ENCODE measurements around the gene LMLN.
"Not testable (repeated sequence)": the region's sequence is repeated elsewhere in the genome, so short reads cannot be mapped to it uniquely, and the experiment has no call there.

LMLN gene

DNA sequence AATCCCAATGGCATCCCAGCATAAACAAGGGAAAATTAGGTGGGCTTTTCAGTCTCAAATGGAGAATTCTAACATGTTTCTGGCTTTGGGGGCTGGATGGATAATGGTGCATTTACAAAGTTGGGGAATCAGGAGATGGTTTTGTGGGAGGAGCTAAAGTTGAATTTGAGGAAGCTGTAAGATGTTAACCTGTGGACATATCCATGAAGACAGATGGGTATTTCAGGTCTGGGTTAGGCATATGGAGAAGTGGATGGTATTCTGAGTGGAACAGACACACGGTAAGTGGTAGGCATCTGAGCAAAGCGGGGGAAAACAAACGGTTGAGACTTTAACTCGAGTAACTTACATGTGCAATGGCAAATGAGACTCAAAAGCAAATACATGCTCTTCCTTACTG, 1.7 kb upstream of the LMLN start:
- DNase-seq: no peak

DNA sequence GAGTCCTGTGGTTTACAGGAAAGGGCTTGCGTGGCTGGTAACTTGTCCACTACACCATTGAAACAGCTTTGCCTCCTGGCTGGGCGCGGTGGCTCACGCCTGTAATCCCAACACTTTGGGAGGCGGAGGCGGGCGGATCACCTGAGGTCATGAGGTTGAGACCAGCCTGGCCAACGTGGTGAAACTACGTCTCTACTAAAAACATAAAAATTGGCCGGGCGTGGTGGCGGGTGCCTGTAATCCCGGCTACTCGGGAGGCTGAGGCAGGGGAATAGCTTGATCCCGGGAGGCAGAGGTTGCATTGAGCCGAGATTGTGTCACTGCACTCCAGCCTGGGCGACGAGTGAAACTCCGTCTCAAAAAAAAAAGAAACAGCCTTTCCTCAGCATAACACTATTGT, 1.2 kb upstream of the LMLN start:
- not testable (repeated sequence) for DNase-seq

DNA sequence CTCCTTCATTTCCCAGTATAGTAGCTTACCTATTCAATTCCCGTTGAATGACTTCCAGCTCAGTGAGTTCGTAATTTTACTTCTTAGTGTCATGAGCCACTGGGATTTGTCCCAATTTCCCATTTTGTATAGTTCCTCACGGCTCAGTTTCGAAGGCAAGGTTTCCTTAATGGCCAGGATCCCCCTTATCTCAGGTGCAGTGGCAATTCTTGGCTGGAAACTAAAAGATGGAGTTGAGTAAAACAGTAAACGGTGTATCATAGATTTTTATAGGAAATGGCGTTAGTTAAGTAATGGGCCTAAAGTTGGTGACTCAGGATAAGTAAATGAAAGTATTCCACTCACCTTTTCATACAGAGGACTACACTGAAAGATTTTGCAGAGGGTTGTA, 522 bp upstream of the LMLN start:
- DNase-seq: no peak

DNA sequence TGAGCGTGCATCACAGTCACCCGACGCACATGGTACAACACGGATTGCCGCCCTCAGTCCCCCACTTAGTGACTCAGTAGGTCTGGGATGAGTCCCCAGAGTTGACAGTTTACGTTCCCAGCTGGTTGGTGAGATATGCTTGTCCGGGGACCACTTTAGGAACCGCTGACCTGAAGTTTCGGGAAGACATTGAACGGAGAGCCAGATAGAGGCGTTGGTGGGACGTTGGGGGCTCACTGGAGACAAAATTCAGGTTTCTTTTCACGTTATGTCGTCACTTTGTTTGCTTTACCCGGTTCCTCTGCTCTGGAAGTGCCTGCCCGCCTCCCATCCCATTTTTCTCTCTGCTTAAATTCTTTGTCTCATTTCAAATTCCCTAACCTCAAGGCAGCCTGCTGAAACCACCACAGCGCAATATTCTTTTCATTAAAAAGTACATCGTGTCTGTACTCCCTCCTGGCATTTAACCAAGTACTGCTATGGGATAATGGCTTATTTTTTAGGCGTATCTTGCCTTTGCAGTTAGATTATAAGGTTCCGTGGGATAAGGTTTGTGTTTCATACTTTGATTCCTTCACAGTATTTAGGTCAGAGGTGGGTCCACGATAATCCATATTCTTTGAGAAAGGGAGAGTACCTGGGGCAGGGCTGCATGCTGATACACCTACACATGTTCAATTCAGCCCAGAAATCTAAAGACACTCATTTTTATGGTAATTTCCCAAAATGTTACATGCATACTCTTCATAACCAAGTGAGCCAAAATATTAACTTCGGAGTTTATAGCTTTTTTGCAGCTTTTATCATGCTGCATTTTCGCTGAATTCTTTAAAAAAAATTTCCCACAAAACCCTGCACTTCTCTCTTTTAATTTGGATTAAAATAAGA, 921 bp downstream of the LMLN start:
- DNase-seq: no peak

DNA sequence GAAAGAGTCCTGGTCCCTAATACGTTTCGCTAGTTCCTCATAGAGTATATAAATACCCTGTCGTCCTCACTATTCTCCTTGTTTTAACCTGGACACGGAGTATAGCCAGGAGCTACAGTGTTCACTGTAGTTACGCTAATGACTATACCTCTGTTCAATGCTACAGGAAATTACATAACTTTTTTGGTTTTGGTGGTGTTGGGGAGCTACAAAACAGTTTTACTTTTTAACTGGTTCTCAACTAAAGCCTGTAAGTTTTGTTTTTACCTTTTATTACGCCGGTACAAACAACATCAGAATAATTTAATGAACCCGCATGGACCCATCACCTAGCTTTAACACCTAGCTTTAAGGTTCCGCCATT, 1.5 kb downstream of the LMLN start:
- no peak for DNase-seq

DNA sequence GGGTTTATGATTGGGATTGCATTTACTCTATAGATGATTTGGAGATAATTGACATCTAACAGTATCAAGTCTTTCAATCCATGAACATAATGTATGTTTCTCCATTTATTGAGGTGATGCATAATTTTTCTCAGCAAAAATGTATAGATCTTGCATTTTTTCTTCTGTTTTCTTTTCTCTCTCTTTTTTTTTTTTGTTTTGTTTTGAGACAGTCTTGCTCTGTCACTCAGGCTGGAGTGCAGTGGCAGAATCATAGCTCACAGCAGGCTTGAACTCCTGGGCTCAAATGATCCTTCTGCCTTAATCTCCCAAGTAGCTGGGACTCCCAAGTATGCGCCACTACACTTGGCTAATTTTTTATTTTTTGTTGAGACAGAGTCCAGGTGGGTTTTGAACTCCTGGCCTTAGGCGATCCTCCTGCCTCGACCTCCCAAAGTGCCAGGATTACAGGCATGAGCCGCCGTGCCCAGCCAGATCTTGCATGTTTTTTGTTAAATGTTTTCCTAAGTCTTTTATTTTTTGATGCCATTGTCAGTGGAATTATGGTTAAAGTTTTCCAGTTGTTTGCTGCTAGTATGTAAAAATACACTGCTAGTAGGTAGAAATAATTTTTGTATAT, 3.1 kb downstream of the LMLN start:
- no peak for DNase-seq

DNA sequence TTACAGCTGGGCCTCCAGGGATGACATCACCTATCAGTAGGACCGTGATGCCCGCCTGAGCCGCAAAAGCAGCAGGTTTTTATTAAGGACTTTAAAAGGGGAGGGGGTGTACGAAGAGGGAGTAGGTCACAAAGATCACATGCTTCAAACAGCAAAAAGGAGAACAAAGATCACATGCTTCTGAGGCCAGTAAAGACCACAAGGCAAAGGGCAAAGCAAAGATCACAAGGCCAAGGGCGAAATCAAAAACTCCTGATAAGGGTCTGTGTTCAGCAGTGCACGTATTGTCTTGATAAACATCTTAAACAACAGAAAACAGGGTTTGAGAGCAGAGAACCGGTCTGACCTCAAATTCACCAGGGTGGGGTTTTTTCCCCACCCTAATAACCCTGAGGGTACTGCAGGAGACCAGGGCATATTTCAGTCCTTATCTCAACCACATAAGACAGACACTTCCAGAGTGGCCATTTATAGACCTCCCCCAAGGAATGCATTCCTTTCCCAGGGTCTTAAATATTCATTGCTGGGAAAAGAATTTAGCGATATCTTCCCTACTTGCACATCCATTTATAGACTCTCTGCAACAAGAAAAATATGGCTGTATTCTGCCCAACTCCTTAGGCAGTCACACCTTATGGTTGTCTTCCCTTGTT, 7.4 kb downstream of the LMLN start:
- DNase-seq: not testable (repeated sequence)

DNA sequence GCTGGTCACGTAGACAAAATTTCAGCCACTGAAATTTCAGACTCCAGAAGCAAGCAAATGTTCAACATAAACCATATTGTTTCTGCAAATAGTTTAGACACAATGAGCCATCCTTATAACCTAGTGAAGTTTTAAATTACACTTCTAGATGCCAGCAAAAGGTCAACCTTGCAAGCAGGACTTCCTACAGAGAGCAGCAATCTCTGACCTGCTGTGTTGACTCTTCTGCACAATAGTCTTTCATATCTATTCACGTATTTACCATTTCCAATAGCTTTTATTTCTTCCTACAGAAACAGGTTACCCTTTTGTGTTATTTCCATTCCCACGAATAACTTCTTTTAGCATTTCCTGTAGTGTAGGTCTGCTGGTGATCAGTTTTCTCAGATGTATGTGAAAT, 10.6 kb downstream of the LMLN start:
- no peak for DNase-seq

DNA sequence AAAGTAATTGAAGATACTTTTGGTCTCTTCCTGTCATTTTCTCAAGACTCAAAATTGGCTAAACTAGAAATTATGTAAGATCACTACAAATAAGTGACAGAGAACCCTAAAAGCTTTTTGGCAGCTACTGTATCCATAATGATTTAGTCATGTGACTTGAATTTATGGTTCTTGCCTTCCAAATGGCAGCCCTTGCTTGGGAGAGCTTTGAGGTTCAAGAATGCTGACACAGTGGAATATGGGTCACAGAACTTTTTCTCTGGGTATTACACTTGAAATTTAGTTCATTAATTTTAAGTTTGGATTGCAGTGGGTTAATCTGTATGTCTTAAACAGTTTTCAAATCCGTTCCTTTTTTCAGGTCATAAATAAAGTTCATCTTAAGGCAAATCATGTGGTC, 14.0 kb downstream of the LMLN start:
- DNase-seq: no peak

DNA sequence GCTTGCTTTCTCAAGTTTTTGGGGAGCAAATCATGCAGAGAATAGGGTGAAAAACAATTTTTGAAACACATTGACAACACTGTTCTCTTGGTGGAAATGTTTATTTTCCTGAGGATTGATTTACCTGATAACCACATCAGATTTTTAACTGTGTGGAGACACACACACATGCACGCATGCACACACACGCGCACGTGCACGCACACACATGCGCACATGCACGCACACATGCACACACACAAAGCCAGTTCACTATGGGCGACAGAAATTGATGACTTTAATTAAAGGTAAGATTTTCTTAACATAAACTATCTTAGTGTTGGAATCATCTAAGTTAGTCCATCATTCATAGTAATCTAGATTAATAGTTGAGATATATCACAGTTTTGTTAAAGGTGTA, 15.3 kb downstream of the LMLN start:
- no peak for DNase-seq

DNA sequence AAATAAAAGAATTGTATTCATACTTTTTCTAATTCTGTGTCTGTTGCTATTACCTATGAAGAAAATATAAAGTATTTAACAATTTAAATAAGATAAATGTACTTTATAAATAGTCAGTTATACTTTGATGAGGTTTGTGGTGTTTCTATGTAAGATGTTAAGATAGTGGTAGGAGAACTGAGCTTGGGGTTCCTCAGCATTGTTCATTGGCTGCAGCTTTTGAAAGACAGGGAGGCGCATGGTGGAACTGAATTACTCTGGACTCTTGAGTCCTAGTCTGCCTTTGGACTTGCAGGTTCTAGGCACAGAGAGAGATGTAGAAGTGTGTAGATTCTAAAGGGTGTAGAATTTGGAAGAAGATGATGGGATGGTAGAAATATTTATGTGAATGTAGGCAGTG, 23.1 kb downstream of the LMLN start:
- DNase-seq: no peak

DNA sequence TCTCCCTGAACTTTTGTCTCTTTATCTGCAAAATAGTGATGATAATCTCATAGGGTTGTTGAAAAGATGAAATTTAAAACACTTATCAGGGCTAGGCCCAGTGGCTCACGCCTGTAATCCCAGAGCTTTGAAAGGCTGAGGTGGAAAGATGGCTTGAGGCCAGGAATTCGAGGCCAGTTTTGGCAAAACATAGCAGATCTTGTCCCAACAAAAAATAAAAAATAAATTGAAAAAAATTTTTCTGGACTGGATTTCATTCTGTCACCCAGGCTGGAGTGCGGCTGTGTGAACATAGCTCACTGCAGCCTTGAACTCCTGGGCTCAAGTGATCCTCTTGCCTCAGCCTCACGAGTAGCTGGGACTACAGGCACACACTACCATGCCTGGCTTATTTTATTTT, 29.6 kb downstream of the LMLN start:
- DNase-seq: no peak

DNA sequence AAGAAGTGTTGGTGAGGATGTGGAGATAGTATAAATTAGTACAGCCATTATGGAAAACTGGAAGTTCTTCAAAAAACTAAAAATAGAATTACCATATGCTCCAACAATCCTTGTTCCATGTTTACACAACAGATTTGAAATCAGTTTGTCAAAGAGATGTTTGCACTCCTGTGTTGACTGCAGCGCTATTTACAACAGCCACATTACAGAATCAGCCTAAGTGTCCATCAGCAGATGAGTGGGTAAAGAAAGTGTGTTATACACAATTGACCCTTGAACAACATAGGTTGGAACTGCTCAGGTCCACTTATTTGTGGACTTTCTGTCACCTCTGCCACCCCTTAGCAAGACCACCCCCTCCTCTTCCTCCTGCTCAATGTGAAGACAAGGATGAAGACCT, 34.7 kb downstream of the LMLN start:
- no peak for DNase-seq

DNA sequence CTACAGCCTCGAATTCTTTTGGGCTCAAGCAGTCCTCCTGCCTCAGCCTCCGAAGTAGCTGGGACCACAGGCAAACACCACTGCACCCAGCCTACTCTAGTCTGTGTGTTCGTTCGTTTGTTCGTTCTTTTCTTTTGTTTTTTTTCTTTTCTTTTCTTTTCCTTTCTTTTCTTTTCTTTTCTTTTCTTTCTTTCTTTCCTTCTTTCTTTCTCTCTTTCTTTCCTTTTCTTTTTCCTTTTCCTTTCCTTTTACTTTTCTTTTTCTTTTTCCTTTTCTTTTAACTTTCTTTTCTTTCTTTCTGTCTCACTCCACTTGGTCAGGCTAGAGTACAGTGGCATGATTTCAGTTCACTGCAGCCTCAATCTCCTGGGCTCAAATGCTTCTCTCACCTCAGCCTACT, 36.8 kb downstream of the LMLN start:
- no peak for DNase-seq

DNA sequence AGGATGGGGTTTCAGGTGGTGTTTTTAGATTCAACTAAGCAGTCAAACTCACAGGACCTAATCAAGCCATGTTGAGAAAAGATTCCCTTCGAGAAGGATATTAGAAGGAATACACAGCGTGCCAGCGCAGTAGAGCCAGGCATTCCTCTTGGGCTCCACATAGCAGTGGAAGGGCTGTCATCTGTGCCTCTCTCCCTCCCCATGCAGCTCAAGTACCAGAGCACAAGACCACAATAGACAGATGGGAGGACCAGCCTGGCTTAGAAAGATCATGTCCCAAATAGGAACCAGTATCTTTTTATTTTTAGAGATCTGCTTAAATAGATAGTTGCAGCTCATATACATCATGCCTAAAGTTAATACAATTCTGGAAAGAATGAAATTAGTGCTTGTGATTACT, 37.9 kb downstream of the LMLN start:
- DNase-seq: no peak

DNA sequence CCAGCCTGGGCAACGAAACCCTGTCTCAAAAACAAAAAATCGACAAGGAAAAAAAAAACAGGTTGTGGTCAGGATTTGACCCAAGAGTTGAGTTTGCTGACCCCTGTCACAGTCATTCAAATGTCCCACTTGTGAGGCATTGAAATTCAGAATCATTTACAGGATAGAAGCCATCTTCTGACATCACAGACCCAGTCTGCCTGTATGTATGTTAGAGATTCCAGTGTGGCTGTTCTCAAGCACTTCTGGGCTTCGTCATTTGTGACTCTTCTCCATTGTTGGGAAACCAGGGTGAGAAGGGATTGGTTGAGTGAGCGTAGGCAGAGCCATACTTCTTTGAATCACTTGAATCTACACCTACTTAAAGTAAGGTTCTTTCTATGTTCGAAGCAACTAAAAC, 57.1 kb downstream of the LMLN start:
- DNase-seq: no peak

DNA sequence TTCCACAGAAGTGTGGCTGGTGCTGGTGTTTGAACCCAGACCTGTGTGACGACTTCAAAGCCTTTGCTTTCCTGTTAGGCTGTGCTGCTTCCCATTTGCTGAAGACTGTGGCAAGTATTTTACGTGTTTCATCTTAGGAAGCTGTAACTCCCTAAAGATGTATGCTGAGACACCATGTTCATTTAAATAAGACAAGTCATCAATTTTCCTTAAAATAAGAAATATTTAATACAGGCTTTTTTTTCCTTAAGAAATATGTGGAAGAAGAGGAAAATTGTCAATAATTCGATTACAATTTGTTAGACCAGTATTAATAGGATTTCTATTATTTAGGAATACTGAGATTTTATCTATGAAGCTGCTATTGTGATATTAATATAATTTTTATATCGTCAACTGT, 58.4 kb downstream of the LMLN start:
- no peak for DNase-seq

DNA sequence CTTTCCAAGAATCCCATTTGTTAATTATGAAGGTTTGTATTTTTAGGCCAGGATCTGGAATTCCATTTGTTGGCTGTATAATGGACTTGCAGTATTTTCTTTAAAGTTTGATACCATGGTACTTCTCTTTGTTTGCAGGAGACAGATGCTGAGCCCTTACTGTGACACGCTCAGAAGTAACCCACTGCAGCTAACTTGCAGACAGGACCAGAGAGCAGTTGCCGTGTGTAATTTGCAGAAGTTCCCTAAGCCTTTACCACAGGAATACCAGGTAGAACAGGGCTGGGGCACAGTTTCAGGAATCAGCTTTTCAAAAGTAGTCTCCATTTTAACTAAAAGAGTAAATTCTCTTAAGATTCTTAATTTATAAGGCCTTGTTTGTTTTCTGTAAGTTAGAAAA, 59.1 kb downstream of the LMLN start:
- DNase-seq: no peak

DNA sequence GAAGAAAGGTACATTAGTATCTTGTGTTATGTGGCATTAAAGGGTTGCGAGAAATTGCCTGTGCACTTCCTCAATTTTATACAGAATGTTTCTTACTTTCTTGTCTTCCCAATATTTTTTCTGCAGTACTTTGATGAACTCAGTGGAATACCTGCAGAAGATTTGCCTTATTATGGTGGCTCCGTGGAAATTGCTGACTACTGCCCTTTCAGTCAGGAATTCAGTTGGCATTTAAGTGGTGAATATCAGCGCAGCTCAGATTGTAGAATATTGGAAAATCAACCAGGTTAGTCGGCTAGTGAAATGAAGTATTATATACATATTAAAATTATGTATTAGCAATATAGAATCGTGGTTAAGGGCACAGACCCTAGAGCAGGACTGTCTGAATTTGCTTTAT, 61.3 kb downstream of the LMLN start:
- no peak for DNase-seq

DNA sequence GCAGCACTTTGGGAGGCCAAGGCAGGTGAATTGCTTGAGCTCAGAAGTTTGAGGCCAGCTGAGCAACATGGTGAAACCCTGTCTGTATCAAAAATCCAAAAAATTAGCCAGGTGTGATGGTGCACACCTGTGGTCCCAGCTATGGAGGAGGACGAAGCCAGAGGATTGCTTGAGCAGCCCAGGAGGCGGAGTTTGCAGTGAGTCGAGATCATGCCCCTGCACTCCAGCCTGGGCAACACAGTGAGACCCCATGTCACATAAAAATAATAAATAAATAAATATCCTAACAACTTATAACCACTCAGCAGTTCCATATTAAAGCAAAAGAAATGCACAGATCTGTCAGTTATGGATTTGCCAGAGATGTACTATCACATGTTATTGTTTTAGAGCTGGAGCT, 62.6 kb downstream of the LMLN start:
- DNase-seq: no peak

DNA sequence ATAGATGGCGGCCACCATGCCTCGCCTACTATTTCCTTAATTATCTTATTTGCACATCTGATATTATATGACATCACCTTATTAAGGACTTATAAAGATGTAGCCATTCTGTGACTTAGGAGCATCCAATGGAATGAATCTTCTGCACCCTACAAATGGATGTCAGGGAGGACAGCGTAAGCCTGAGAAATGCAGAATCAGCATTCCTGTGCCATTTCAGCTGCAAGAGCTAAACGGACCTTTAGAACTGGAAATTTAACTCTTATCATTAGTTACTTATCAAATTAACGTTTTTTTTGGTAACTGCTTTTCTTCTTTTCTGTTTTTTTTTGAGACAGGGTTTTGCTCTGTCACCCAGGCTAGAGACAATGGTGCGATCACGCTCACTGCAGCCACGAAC, 65.6 kb downstream of the LMLN start:
- no peak for DNase-seq

DNA sequence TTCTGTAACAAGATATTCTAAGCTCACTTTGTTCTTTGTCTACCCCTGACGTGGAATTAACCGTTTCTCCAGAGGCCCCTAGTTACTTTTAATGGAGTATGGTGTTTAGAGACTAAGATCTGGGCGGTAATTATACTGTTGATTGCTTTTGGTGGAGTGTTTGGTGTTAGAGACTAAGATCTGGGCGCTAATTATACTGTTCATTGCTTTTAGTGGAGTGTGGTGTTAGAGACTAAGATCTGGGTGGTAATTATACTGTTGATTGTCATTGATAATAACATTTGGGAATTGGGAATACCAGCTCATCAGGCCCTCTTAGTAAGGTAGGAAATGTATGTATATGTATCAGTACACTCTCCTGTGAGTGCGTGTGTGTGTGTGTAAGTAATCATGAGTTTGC, 66.6 kb downstream of the LMLN start:
- DNase-seq: no peak

DNA sequence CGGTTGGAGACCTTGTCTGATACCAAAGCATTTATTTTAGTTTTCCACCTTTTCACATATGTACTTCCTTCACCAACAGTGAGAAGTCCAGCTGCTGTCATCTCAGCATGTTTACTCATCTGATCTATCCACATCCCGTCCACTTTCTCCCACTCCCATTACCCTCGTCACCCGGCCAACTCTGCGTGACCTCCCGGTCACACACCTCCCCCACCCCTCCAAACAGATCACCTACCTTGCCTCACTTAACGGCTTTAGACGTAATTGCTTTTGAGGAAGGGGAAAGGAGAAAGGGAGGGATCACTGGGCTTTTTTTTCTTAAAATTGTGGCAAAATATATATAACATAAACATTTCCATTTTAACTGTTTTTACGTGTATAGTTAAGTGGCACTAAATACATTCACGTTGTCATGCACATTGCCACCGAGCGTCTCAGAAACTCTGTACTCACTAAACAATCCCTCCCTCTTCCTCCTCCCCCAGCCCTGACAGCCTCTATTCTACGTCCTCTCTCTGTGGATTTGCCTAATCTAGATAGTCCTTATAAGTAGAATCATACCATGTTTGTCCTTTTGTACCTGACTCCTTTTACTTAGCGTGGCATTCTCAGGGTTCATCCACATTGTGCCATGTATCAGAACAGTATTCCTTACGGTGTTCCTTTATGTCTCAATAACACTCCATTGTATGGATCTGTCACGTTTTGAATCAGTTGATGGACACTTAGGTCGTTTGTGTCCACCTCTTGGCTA, 67.2 kb downstream of the LMLN start:
- DNase-seq: no peak

All from activated CD4-positive, alpha-beta T cell treated with anti-CD3 and anti-CD28 coated beads, Interleukin-2, amount 50 U/mL, for 48 hours (primary cell).